Measurements from ENCODE around the gene TSHZ2. TPM values are rescaled to one million over a fixed set of nuclear protein-coding genes. Genes with fewer than 3 reads are reported as not detected.

TSHZ2 gene
- total RNA-seq, 6 experiments from 2014 or later = 14.2 to 28.1 (median 21.0) TPM

DNA sequence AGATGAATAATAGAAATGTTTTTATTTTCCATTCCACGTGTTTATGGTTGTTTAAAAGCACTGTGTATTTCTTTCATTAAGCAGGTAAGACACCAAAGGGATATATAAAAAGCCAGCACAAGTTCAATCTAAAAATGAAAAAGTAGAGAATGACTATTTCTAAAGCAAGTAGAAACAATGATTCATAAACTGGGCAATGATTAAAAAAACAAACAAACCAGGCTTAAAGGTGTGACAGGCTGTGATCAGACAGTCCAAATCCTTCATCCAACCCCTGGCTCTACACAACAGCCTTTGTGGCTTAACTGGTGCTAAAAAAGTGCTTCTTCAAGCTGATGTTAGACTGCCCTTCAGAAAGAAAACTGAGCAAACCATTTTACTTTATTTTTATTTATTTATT lies 45.7 kb upstream of the TSHZ2 start:
- H3K4me1 ChIP-seq = peaks cover 0 to 6% (median 0%) of the 10 kb centered on the region in 4 donors
- DNase-seq (no peak), ATAC-seq (no peak)
- H3K4me3 ChIP-seq = no peak overlapping the region
- H3K9me3 ChIP-seq = no peaks in the 10 kb centered on the region
- TF ChIP-seq, protein P1, sequence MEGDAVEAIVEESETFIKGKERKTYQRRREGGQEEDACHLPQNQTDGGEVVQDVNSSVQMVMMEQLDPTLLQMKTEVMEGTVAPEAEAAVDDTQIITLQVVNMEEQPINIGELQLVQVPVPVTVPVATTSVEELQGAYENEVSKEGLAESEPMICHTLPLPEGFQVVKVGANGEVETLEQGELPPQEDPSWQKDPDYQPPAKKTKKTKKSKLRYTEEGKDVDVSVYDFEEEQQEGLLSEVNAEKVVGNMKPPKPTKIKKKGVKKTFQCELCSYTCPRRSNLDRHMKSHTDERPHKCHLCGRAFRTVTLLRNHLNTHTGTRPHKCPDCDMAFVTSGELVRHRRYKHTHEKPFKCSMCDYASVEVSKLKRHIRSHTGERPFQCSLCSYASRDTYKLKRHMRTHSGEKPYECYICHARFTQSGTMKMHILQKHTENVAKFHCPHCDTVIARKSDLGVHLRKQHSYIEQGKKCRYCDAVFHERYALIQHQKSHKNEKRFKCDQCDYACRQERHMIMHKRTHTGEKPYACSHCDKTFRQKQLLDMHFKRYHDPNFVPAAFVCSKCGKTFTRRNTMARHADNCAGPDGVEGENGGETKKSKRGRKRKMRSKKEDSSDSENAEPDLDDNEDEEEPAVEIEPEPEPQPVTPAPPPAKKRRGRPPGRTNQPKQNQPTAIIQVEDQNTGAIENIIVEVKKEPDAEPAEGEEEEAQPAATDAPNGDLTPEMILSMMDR (IDR thresholded peaks at IDR 0.05) = no peak
- TF ChIP-seq POLR2A (IDR thresholded peaks at IDR 0.05) = no peak
- H3K27me3 ChIP-seq = no peaks in the 10 kb centered on the region
- 43% methylated on average over 1 of the region's 1 CpG for WGBS (ENCODE audit: insufficient coverage, low coverage, low lambda C conversion rate, missing lambda C conversion rate)
- H3K27ac ChIP-seq = no peak overlapping the region
- intact Hi-C loops (cut with DNase I) = no loop called here
- H3K36me3 ChIP-seq = no peaks in the 10 kb centered on the region

DNA sequence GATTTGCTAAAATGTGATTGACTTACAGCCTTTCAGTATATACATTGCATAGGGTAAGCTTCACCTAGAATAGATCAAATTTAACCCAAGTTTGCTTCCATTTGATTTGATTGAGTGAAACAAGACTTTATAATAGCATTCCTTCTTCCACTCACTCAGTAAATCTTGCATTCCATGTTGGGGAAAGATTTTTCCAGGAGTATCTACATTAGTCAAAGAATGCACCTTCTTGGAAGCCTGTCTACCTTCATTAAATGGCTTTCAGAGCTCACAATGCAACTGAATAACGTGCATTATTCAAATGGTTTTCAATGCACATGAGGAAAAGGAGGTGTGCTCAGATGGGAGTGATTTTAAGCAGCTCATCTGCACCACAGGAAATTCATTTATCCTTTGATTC lies 38.3 kb upstream of the TSHZ2 start:
- intact Hi-C loops (cut with DNase I) = no loop called here
- H3K9me3 ChIP-seq = no peaks in the 10 kb centered on the region
- no peaks in the 10 kb centered on the region for H3K4me1 ChIP-seq
- H3K27ac ChIP-seq = no peak overlapping the region
- ATAC-seq (no peak), DNase-seq (no peak)
- 64% methylated on average over 1 of the region's 1 CpG for WGBS (ENCODE audit: insufficient coverage, low coverage, low lambda C conversion rate, missing lambda C conversion rate)
- no peaks in the 10 kb centered on the region for H3K36me3 ChIP-seq
- no peak overlapping the region for H3K4me3 ChIP-seq
- TF ChIP-seq POLR2A (IDR thresholded peaks at IDR 0.05) = no peak
- TF ChIP-seq, protein P1 (IDR thresholded peaks at IDR 0.05) = no peak
- no peaks in the 10 kb centered on the region for H3K27me3 ChIP-seq

DNA sequence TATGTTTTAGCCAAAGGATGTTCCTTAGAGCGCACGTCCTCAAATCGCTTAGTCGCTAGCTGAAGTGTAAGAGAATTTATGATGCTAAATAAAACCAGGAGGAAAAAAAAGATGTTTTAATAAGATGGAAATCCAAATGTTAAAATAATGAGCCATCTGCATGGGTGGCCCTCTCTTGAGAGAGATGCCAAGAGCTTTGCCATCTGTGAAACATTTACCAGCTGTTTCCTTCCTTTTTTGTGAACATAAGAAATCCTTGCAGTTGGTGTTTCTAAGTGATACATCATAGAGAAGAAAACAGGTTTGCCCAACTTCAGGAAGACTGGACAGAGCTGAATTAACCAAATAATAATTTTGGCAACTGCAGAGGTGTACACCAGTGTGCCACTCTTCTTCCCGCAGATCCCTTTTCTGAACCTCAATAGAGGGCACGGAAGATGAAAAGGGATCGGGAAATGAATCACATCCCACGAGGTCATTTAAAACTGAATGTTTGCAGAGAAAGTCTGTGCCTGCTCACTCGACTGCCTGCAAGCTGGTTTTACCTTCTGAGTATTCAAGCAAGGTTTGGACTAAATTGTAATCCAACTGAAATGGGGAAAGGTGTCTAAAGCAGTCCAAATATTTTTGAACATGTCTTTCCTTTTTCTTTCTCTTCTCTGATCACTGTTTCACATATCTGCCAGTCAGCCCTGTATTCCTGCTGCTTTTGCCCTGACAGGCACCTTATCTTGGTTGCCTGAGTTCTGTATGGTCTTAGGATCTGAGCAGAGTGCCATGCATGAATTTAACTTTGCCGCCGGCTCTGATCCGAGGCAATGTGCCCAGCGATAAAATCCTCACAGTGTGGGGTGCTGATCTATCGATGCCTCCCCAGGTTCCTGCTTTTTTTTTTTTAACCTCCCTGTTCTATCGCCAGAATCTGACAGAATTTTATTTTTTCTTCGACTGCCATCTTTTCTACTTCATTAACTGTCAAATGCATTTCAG lies 35.5 kb upstream of the TSHZ2 start:
- no peaks in the 10 kb centered on the region for H3K27me3 ChIP-seq
- H3K36me3 ChIP-seq = no peaks in the 10 kb centered on the region
- intact Hi-C loops (cut with DNase I) = no loop called here
- ATAC-seq (no peak), DNase-seq (no peak)
- no peak overlapping the region for H3K4me3 ChIP-seq
- TF ChIP-seq POLR2A (IDR thresholded peaks at IDR 0.05) = no peak
- TF ChIP-seq, protein P1 (IDR thresholded peaks at IDR 0.05) = no peak
- 78% methylated on average over 14 of the region's 16 CpGs for WGBS (ENCODE audit: insufficient coverage, low coverage, low lambda C conversion rate, missing lambda C conversion rate)
- H3K9me3 ChIP-seq = no peaks in the 10 kb centered on the region
- no peaks in the 10 kb centered on the region for H3K4me1 ChIP-seq
- H3K27ac ChIP-seq = no peak overlapping the region

DNA sequence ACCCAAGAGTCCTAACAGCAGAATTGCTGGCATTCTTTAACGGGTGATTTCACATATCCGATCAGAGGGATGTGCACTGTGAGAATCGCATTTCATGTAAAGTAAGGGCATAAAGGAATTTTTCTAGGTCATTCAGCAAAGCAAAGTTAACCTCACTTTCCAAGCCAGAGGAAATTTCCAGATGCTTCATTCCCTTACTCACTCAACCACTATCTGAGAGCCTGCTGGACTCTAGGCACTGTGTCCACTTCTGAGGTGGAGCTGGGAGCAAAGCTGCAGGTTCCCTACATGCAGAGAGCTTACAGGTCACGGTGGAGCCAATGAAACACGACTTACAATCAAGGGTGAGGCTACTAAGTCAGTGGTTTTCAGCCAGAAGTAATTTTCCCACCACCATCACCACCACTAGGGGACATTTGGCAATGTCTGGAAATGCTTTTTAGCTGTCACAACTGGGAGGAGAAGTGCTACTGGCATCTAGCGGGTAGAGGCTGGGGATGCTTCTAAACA lies 34.5 kb upstream of the TSHZ2 start:
- 73% methylated on average over 2 of the region's 6 CpGs for WGBS (ENCODE audit: insufficient coverage, low coverage, low lambda C conversion rate, missing lambda C conversion rate)
- Histone ChIP-seq H3K27ac (no peak overlapping the region), H3K27me3 (no peaks in the 10 kb centered on the region), H3K9me3 (no peaks in the 10 kb centered on the region), H3K36me3 (no peaks in the 10 kb centered on the region), H3K4me3 (no peak overlapping the region), H3K4me1 (no peaks in the 10 kb centered on the region)
- intact Hi-C loops (cut with DNase I) = no loop called here
- DNase-seq (no peak), ATAC-seq (peak in 1 of 4 donors; percentile 60)
- TF ChIP-seq, protein P1 (IDR thresholded peaks at IDR 0.05) = peak in 2 of 4 donors; percentile 13 to 18
- TF ChIP-seq POLR2A (IDR thresholded peaks at IDR 0.05) = no peak
